OCI-LY7 (cell line): Measurements from ENCODE around the gene ZNF148. TPM values are rescaled to one million over a fixed set of nuclear protein-coding genes. Genes with fewer than 3 reads are reported as not detected.

Experiments
- Bru-seq: library from RNA; stranded (reverse); fragments of 400-500 nt; gene quantifications from one replicate; lab custom pipeline; 2021; lab: Mats Ljungman, UMichigan
- BruChase-seq, 2 experiments: library from RNA; stranded (reverse); fragments of 400-500 nt; gene quantifications; one replicate each; lab custom pipeline; 2021; lab: Mats Ljungman, UMichigan
- BruUV-seq: library from RNA; stranded (reverse); fragments of 400-500 nt; replicated peaks from 2 replicates; lab custom pipeline; 2021; lab: Mats Ljungman, UMichigan
- CTCF ChIA-PET: fragments of 300-600 bp; sonication (Branson Sonifier 250); formaldehyde crosslinking; loops from one replicate; lab custom pipeline; 2022; ENCODE audit warnings: antibody characterized with exemption; ENCODE audit not compliant: unreplicated experiment; lab: Charles Lee
- POLR2A ChIA-PET: fragments of 300-600 bp; sonication (Branson Sonifier 250); formaldehyde crosslinking; loops from one replicate; lab custom pipeline; 2022; ENCODE audit warnings: antibody characterized with exemption; lab: Charles Lee
- DNase-seq: peaks from one replicate; pipeline ENCODE4 v3.0.0-alpha.2; 2015; ENCODE audit warnings: low spot score
- H2AFZ ChIP-seq: fragments of 200-600 bp; sonication (generic), shearing (Covaris generic); 2 replicates; pipeline ENCODE4 v1.6.1; 2014; ENCODE audit warnings: mild to moderate bottlenecking, antibody characterized with exemption, low read length, moderate library complexity
- H3K27ac ChIP-seq: fragments of 200-600 bp; sonication (generic); 2 replicates; pipeline ENCODE4 v1.5.1; 2014; ENCODE audit warnings: mixed run types, low read depth, mild to moderate bottlenecking, moderate library complexity, low read length, inconsistent platforms; ENCODE audit not compliant: poor library complexity, severe bottlenecking
- H3K36me3 ChIP-seq: fragments of 200-600 bp; sonication (generic); 2 replicates; pipeline ENCODE4 v1.6.1; 2014; ENCODE audit warnings: mild to moderate bottlenecking, antibody characterized with exemption, low read length, moderate library complexity, mixed read lengths; ENCODE audit not compliant: insufficient read depth
- H3K4me1 ChIP-seq: fragments of 200-600 bp; sonication (generic); 2 replicates; pipeline ENCODE4 v1.5.1; 2014; ENCODE audit warnings: mild to moderate bottlenecking, low read length; ENCODE audit not compliant: insufficient read depth, poor library complexity, severe bottlenecking
- H3K4me2 ChIP-seq: fragments of 200-600 bp; sonication (generic); 2 replicates; pipeline ENCODE4 v1.6.1; 2014; ENCODE audit warnings: mild to moderate bottlenecking, low read length
- H3K4me3 ChIP-seq: fragments of 200-600 bp; sonication (generic); 2 replicates; pipeline ENCODE4 v1.5.1; 2014; ENCODE audit warnings: mild to moderate bottlenecking, low read depth, low read length; ENCODE audit not compliant: poor library complexity, severe bottlenecking
- H3K79me2 ChIP-seq: fragments of 200-600 bp; sonication (generic); 2 replicates; pipeline ENCODE4 v1.6.1; 2016; ENCODE audit warnings: low read depth, mild to moderate bottlenecking, low read length, moderate library complexity, mixed read lengths; ENCODE audit not compliant: insufficient read depth
- H3K9me2 ChIP-seq: fragments of 200-600 bp; sonication (generic); 2 replicates; pipeline ENCODE4 v1.6.1; 2016; ENCODE audit warnings: mild to moderate bottlenecking, low read length, mixed read lengths; ENCODE audit not compliant: insufficient read depth
- H3K9me3 ChIP-seq: fragments of 200-600 bp; sonication (generic); 2 replicates; pipeline ENCODE4 v1.6.1; 2014; ENCODE audit warnings: mild to moderate bottlenecking, mixed run types, low read length, mixed read lengths
- H4K20me1 ChIP-seq: fragments of 200-600 bp; sonication (generic); 2 replicates; pipeline ENCODE4 v1.6.1; 2014; ENCODE audit warnings: mild to moderate bottlenecking, antibody characterized with exemption, low read length, moderate library complexity, mixed read lengths; ENCODE audit not compliant: insufficient read depth
- CTCF ChIP-seq: fragments of 200-600 bp; sonication (generic); conservative IDR thresholded peaks from 2 replicates; pipeline ENCODE4 v1.5.1; 2014; ENCODE audit warnings: mild to moderate bottlenecking, antibody characterized with exemption, low read length, moderate library complexity, mixed read lengths
- EZH2phosphoT487 ChIP-seq: fragments of 200-600 bp; sonication (generic); IDR thresholded peaks from 2 replicates; pipeline ENCODE4 v1.6.1; 2018; ENCODE audit warnings: low read depth, borderline replicate concordance, mild to moderate bottlenecking, mixed run types, antibody characterized with exemption, low read length, moderate library complexity, mixed read lengths
- intact Hi-C: fragments of 100-400 bp; cut with micrococcal nuclease; formaldehyde crosslinking; loops from one replicate; pipeline ENCODE4 v1.10.0; 2022; ENCODE audit not compliant: unreplicated experiment
- long read RNA-seq: library from polyadenylated mRNA; stranded (forward); transcript quantifications from one replicate; pipeline ENCODE4 v2.0.0, GENCODE V29; 2022
- total RNA-seq, 2 experiments: library from RNA; depleted of rRNA in 1 of 2; stranded (reverse); fragments of >200 nt in 1 of 2; shearing (Covaris generic) in 1 of 2; gene quantifications; 2 replicates each; pipeline ENCODE4 v1.2.3, GENCODE V29; 2014 to 2022

Gene ZNF148
- total RNA-seq (2014; rRNA removed; shearing (Covaris generic)) (19.8 and 20.9 TPM in 2 replicates), total RNA-seq (2022) (35.4 and 42.1 TPM in 2 replicates), Bru-seq, nascent RNA (percentile 89 among the genes with signal in this experiment), BruChase-seq, experiment 1, labeled RNA remaining after a 6-hour chase (percentile 89 among the genes with signal in this experiment), BruChase-seq, experiment 2, labeled RNA remaining after a 2-hour chase (percentile 88 among the genes with signal in this experiment)
- long read RNA-seq, full-length matches to known transcripts: 23 of 41 reads
- long read RNA-seq, partial matches to known transcripts: 7 of 41 reads
- long read RNA-seq, other reads (novel, unspliced or antisense): 11 of 41 reads

DNA sequence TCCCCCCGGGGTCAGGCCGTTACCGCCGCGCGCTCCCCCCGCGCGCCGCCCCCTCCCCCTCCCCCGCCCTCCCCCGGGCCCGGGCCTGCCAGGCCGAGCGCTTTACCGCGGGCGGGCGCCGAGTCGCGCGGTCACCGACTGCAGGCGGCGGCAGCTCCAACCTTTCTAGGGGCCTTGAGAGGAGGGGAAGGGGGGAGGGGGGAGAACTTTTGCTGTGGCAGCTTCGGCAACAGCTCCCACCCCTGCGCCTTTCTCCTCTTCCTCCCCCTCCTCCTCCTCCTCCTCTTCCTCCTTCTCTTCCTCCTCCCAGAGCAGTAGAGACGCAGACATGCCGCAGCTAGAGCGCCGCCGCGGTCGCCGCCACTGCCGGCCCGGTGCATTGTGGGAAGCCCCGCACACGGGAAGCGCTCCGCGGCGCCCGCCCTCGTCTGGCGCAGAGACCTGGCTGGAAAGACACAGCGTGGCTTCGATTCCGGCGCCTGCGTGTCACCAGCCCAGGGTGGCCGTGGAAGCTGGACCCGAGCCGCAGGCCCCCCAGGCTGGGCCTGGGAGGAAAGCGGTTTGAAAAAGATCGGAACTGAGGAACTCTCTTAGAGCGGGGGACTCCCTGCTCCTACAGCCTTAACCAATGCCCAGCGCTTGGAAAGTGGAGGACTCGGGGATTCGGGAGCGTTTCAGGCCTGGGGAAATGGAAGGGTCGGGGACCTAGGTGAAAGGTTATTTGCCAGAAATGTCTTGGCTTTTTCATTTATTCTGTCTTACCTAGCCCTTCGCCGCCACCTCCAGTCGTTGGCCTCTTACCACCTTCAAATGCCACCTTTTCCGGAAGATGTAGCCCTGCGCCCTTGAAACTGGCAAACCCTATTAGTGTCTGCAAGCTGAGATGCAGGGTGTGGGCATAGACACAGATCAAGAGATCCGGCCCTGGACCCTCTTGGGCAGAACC is at the start of gene ZNF148:
TSS of gene ZNF148 (minus strand) at position 330 of the 946 bp plus-strand sequence. CDS start 61,685 bp downstream, outside the sequence.
- Histone ChIP-seq H3K9me2 (no peaks in the 10 kb centered on the region), H3K79me2 (peaks cover 55% of the 10 kb centered on the region), H3K4me2 (peak within 1 kb of the TSS; percentile 98), H2AFZ (peak within 1 kb of the TSS; percentile 70), H3K4me1 (peaks cover 12% of the 10 kb centered on the region), H3K27ac (peak within 1 kb of the TSS; percentile 44), H3K9me3 (no peaks in the 10 kb centered on the region), H4K20me1 (peaks cover 14% of the 10 kb centered on the region; the same call in 1 of the 2 replicates), H3K36me3 (peaks cover 13% of the 10 kb centered on the region), H3K4me3 (peak within 1 kb of the TSS; percentile 94)
- ChIA-PET POLR2A (interaction anchor here (0.6 to 4.5 kb wide), 3 partner anchors 9 to 159 kb away, joined by 3 to 15 read pairs (median 5); no protein-coding TSS in a partner anchor), CTCF (no interaction called here)
- no TSS peak for BruUV-seq
- DNase-seq: peak; percentile 92
- TF ChIP-seq CTCF (no peak), EZH2phosphoT487 (no peak)
- intact Hi-C loops: loop anchor here (1.0 kb wide), 1 partner anchor 219 kb away; no protein-coding TSS in a partner anchor

GRCh38 chr3:125418306-125418705 is 43.2 kb upstream of the ZNF148 start:
- H3K36me3 ChIP-seq: no peaks in the 10 kb centered on the region
- POLR2A ChIA-PET: no interaction called here

More at GRCh38 chr3:125418306-125418705, 43.2 kb upstream of the ZNF148 start:
- intact Hi-C loops: no loop called here
- CTCF ChIA-PET: no interaction called here
- TF ChIP-seq EZH2phosphoT487 (no peak), CTCF (no peak)
- Histone ChIP-seq H3K4me2 (no peak overlapping the region), H3K4me1 (no peaks in the 10 kb centered on the region), H4K20me1 (no peaks in the 10 kb centered on the region), H3K27ac (no peak overlapping the region), H2AFZ (no peak overlapping the region), H3K79me2 (no peaks in the 10 kb centered on the region), H3K9me3 (no peaks in the 10 kb centered on the region), H3K4me3 (no peak overlapping the region), H3K9me2 (no peaks in the 10 kb centered on the region)
- no peak for DNase-seq
- no TSS peak for BruUV-seq
